COLO668 (cell line): ENCODE data around the gene KRT75.
"Not testable (repeated sequence)": the region's sequence is repeated elsewhere in the genome, so short reads cannot be mapped to it uniquely, and the experiment has no call there.

Experiments used
- DNase-seq: peaks from one replicate; lab custom pipeline; 2025; ENCODE audit not compliant: unreplicated experiment; lab: John Stamatoyannopoulos, UW

Gene KRT75

GRCh38 chr12:52434081-52434733 lies at the start of gene KRT75:
KRT75 (minus strand) TSS chr12:52434371; CDS start chr12:52434304, 67 bp downstream.
- peak; percentile 6 for DNase-seq

GRCh38 chr12:52480073-52480472 lies 45.9 kb upstream of the KRT75 start:
- no peak for DNase-seq

GRCh38 chr12:52477651-52478050 lies 43.5 kb upstream of the KRT75 start:
- DNase-seq: no peak

GRCh38 chr12:52474212-52474611 lies 40.0 kb upstream of the KRT75 start:
- no peak for DNase-seq

GRCh38 chr12:52473768-52474167 lies 39.6 kb upstream of the KRT75 start, which contains the start of gene KRT6C:
KRT6C (minus strand) TSS chr12:52473805; CDS start chr12:52473737, 68 bp downstream.
- no peak for DNase-seq

GRCh38 chr12:52469853-52470252 lies 35.7 kb upstream of the KRT75 start:
- DNase-seq: no peak

GRCh38 chr12:52464897-52465296 lies 30.7 kb upstream of the KRT75 start:
- no peak for DNase-seq

- DNase-seq: no peak
Measured at GRCh38 chr12:52461693-52462092, 27.5 kb upstream of the KRT75 start.

- no peak for DNase-seq
Measured at GRCh38 chr12:52458861-52459260, 24.7 kb upstream of the KRT75 start.

- no peak for DNase-seq
Measured at GRCh38 chr12:52455821-52456220, 21.6 kb upstream of the KRT75 start.

GRCh38 chr12:52454411-52455201 lies 20.4 kb upstream of the KRT75 start:
- DNase-seq: peak; percentile 35

GRCh38 chr12:52452101-52452500 lies 17.9 kb upstream of the KRT75 start, which contains the start of gene KRT6B:
KRT6B (minus strand) TSS chr12:52452146; CDS start chr12:52452078, 68 bp downstream.
- no peak for DNase-seq

GRCh38 chr12:52448228-52448627 lies 14.1 kb upstream of the KRT75 start:
- no peak for DNase-seq

GRCh38 chr12:52447196-52447595 lies 13.0 kb upstream of the KRT75 start:
- DNase-seq: not testable (repeated sequence)

GRCh38 chr12:52446367-52447045 lies 12.3 kb upstream of the KRT75 start:
- DNase-seq: no peak

- no peak for DNase-seq
Measured at GRCh38 chr12:52445876-52446275, 11.7 kb upstream of the KRT75 start.

- DNase-seq: no peak
Measured at GRCh38 chr12:52444647-52445595, 10.8 kb upstream of the KRT75 start.

GRCh38 chr12:52443966-52444365 lies 9.8 kb upstream of the KRT75 start:
- DNase-seq: no peak

GRCh38 chr12:52442600-52443061 lies 8.5 kb upstream of the KRT75 start:
- DNase-seq: no peak

GRCh38 chr12:52441320-52441911 lies 7.2 kb upstream of the KRT75 start:
- no peak for DNase-seq
